GM12891 (cell line): ENCODE results near the gene EIF2A.

Experiments
- PAX5 ChIP-seq: IDR thresholded peaks from 2 replicates; pipeline ENCODE4 v1.6.1; 2011; ENCODE audit warnings: low read length, moderate library complexity, mild to moderate bottlenecking; ENCODE audit not compliant: insufficient read depth, severe bottlenecking
- POLR2A ChIP-seq: IDR thresholded peaks from 2 replicates; pipeline ENCODE4 v1.6.1; 2011; ENCODE audit warnings: low read depth, low read length, control low read depth
- POLR2AphosphoS5 ChIP-seq: IDR thresholded peaks from 2 replicates; pipeline ENCODE4 v1.6.1; 2011; ENCODE audit warnings: low read depth, low read length, control low read depth
- POU2F2 ChIP-seq: IDR thresholded peaks from 2 replicates; pipeline ENCODE4 v1.6.1; 2011; ENCODE audit warnings: low read depth, mild to moderate bottlenecking, control low read depth, low read length, moderate library complexity
- SPI1 ChIP-seq: IDR thresholded peaks from 2 replicates; pipeline ENCODE4 v1.6.1; 2011; ENCODE audit warnings: low read depth, low read length, control low read depth
- TAF1 ChIP-seq: IDR thresholded peaks from 2 replicates; pipeline ENCODE4 v1.6.1; 2011; ENCODE audit warnings: low read depth, low read length, control low read depth

DNA sequence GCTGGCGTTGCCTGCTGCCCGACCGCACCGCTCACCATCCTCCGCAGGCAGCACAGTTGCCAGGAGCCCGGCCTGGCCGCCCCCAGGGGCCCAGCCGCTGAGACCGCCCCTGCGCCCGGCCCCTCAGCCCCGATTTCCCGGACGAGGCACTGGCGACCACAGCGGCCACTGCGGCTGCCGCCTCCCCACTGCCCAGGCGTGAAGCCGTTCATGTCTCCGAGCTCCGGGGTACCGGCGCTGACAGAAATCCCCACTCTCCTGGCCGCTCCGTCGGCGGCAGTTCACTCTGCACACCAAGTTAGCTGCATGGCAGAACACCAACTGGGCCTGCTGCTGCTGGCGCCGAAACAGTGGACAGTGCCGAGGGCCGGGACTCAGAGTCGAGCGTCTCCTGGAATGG lies 65.1 kb downstream of the EIF2A start:
- no peak for TF ChIP-seq POLR2A
- TF ChIP-seq POU2F2 = no peak
- no peak for TF ChIP-seq POLR2AphosphoS5
- no peak for TF ChIP-seq TAF1
- no peak for TF ChIP-seq SPI1
- TF ChIP-seq PAX5 = no peak
